Neuron (in vitro differentiated cells): ENCODE measurements around the gene SLC1A2.

Source experiments
- H2AFZ ChIP-seq: one replicate; pipeline ENCODE4 v1.6.1; 2013; ENCODE audit warnings: low read depth, mild to moderate bottlenecking, inconsistent platforms, low read length, moderate library complexity
- H3K27me3 ChIP-seq: one replicate; pipeline ENCODE4 v1.6.1; 2013; ENCODE audit warnings: low read length; ENCODE audit not compliant: insufficient read depth
- H3K36me3 ChIP-seq: one replicate; pipeline ENCODE4 v1.6.1; 2013; ENCODE audit warnings: low read length; ENCODE audit not compliant: insufficient read depth
- H3K4me1 ChIP-seq: one replicate; pipeline ENCODE4 v1.6.1; 2013; ENCODE audit warnings: low read length; ENCODE audit not compliant: insufficient read depth
- H3K4me3 ChIP-seq: 2 replicates; pipeline ENCODE4 v1.5.1; 2013; ENCODE audit warnings: mild to moderate bottlenecking, low read length, moderate library complexity
- H3K9me3 ChIP-seq: one replicate; pipeline ENCODE4 v1.6.1; 2013; ENCODE audit warnings: low read length

The SLC1A2 gene

GRCh38 chr11:35265755-35266454 lies 153.5 kb downstream of the SLC1A2 start:
- H2AFZ ChIP-seq: no peak overlapping the region
- peaks cover 3% of the 10 kb centered on the region for H3K4me1 ChIP-seq
- H3K4me3 ChIP-seq: no peak overlapping the region
- H3K9me3 ChIP-seq: no peaks in the 10 kb centered on the region
- no peaks in the 10 kb centered on the region for H3K27me3 ChIP-seq
- no peaks in the 10 kb centered on the region for H3K36me3 ChIP-seq

- peaks cover 2% of the 10 kb centered on the region for H3K4me1 ChIP-seq
- no peaks in the 10 kb centered on the region for H3K36me3 ChIP-seq
- H3K9me3 ChIP-seq: no peaks in the 10 kb centered on the region
- no peaks in the 10 kb centered on the region for H3K27me3 ChIP-seq
- no peak overlapping the region for H2AFZ ChIP-seq
- no peak overlapping the region for H3K4me3 ChIP-seq
Observed at GRCh38 chr11:35262735-35263134, 156.6 kb downstream of the SLC1A2 start.

- peaks cover 2% of the 10 kb centered on the region for H3K4me1 ChIP-seq
- H2AFZ ChIP-seq: no peak overlapping the region
- no peak overlapping the region for H3K4me3 ChIP-seq
- H3K27me3 ChIP-seq: no peaks in the 10 kb centered on the region
- H3K36me3 ChIP-seq: no peaks in the 10 kb centered on the region
- H3K9me3 ChIP-seq: no peaks in the 10 kb centered on the region
Observed at GRCh38 chr11:35262056-35262455, 157.3 kb downstream of the SLC1A2 start.

- H3K4me1 ChIP-seq: peaks cover 2% of the 10 kb centered on the region
- no peaks in the 10 kb centered on the region for H3K9me3 ChIP-seq
- H2AFZ ChIP-seq: no peak overlapping the region
- no peak overlapping the region for H3K4me3 ChIP-seq
- no peaks in the 10 kb centered on the region for H3K36me3 ChIP-seq
- H3K27me3 ChIP-seq: no peaks in the 10 kb centered on the region
Observed at GRCh38 chr11:35261197-35261596, 158.2 kb downstream of the SLC1A2 start.

- H3K27me3 ChIP-seq: no peaks in the 10 kb centered on the region
- no peak overlapping the region for H3K4me3 ChIP-seq
- no peaks in the 10 kb centered on the region for H3K9me3 ChIP-seq
- H3K36me3 ChIP-seq: no peaks in the 10 kb centered on the region
- H2AFZ ChIP-seq: no peak overlapping the region
- H3K4me1 ChIP-seq: peaks cover 2% of the 10 kb centered on the region
Observed at GRCh38 chr11:35260342-35260985, 158.9 kb downstream of the SLC1A2 start.

- Histone ChIP-seq H3K36me3 (no peaks in the 10 kb centered on the region), H3K4me1 (peaks cover 2% of the 10 kb centered on the region), H3K4me3 (no peak overlapping the region), H3K9me3 (no peaks in the 10 kb centered on the region), H2AFZ (no peak overlapping the region), H3K27me3 (no peaks in the 10 kb centered on the region)
Observed at GRCh38 chr11:35259529-35259928, 159.8 kb downstream of the SLC1A2 start.

- Histone ChIP-seq H3K36me3 (no peaks in the 10 kb centered on the region), H2AFZ (no peak overlapping the region), H3K4me3 (no peak overlapping the region), H3K4me1 (peaks cover 2% of the 10 kb centered on the region), H3K9me3 (no peaks in the 10 kb centered on the region), H3K27me3 (no peaks in the 10 kb centered on the region)
Observed at GRCh38 chr11:35257281-35257680, 162.1 kb downstream of the SLC1A2 start.

- Histone ChIP-seq H3K27me3 (no peaks in the 10 kb centered on the region), H3K4me3 (no peak overlapping the region), H3K9me3 (no peaks in the 10 kb centered on the region), H3K4me1 (peaks cover 2% of the 10 kb centered on the region), H3K36me3 (no peaks in the 10 kb centered on the region), H2AFZ (no peak overlapping the region)
Observed at GRCh38 chr11:35256296-35256695, 163.1 kb downstream of the SLC1A2 start.

GRCh38 chr11:35255514-35255913 lies 163.8 kb downstream of the SLC1A2 start:
- no peaks in the 10 kb centered on the region for H3K36me3 ChIP-seq
- H3K4me3 ChIP-seq: no peak overlapping the region
- H2AFZ ChIP-seq: no peak overlapping the region
- no peaks in the 10 kb centered on the region for H3K9me3 ChIP-seq
- H3K4me1 ChIP-seq: peaks cover under 1% of the 10 kb centered on the region
- H3K27me3 ChIP-seq: no peaks in the 10 kb centered on the region

GRCh38 chr11:35253237-35253636 lies 166.1 kb downstream of the SLC1A2 start:
- H3K9me3 ChIP-seq: no peaks in the 10 kb centered on the region
- H2AFZ ChIP-seq: no peak overlapping the region
- no peaks in the 10 kb centered on the region for H3K4me1 ChIP-seq
- H3K4me3 ChIP-seq: no peak overlapping the region
- no peaks in the 10 kb centered on the region for H3K36me3 ChIP-seq
- no peaks in the 10 kb centered on the region for H3K27me3 ChIP-seq

GRCh38 chr11:35250621-35251020 lies 168.7 kb downstream of the SLC1A2 start:
- Histone ChIP-seq H3K27me3 (no peaks in the 10 kb centered on the region), H2AFZ (no peak overlapping the region), H3K4me3 (no peak overlapping the region), H3K4me1 (no peaks in the 10 kb centered on the region), H3K36me3 (no peaks in the 10 kb centered on the region), H3K9me3 (no peaks in the 10 kb centered on the region)

GRCh38 chr11:35250192-35250591 lies 169.2 kb downstream of the SLC1A2 start:
- H3K36me3 ChIP-seq: no peaks in the 10 kb centered on the region
- H2AFZ ChIP-seq: no peak overlapping the region
- no peaks in the 10 kb centered on the region for H3K9me3 ChIP-seq
- no peaks in the 10 kb centered on the region for H3K27me3 ChIP-seq
- H3K4me1 ChIP-seq: no peaks in the 10 kb centered on the region
- H3K4me3 ChIP-seq: no peak overlapping the region

GRCh38 chr11:35248558-35249323 lies 170.6 kb downstream of the SLC1A2 start:
- no peaks in the 10 kb centered on the region for H3K36me3 ChIP-seq
- H3K9me3 ChIP-seq: no peaks in the 10 kb centered on the region
- H2AFZ ChIP-seq: no peak overlapping the region
- H3K4me3 ChIP-seq: no peak overlapping the region
- H3K4me1 ChIP-seq: no peaks in the 10 kb centered on the region
- no peaks in the 10 kb centered on the region for H3K27me3 ChIP-seq
